T-cell (primary cell): Measurements from ENCODE around the gene TMEM132C. TPM values are rescaled to one million over a fixed set of nuclear protein-coding genes. Genes with fewer than 3 reads are reported as not detected.

ENCODE experiments used
- ATAC-seq, 4 experiments: fragments of 200-7000 bp in 3 of 4; fragments of 150-1000 bp in 1 of 4; cut with Tn5 transposase; replicated peaks in 1 of 4; 1 replicate in 3 of 4; 2 replicates in 1 of 4; pipeline ENCODE4 v1.10.0; 2021; ENCODE audit warnings: moderate library complexity in 3 of 4, mild to moderate bottlenecking in 2 of 4, moderate number of reproducible peaks in 1 of 4
- CTCF ChIA-PET, 2 donors: fragments of 300-600 bp; sonication (Branson Sonifier 250); formaldehyde crosslinking; loops; one replicate each; lab custom pipeline; 2022; ENCODE audit warnings: antibody characterized with exemption in 2 of 2; lab: Charles Lee
- POLR2A ChIA-PET, 2 donors: fragments of 300-600 bp; sonication (Branson Sonifier 250); formaldehyde crosslinking; loops; one replicate each; lab custom pipeline; 2022; ENCODE audit warnings: antibody characterized with exemption in 2 of 2; lab: Charles Lee
- DNase-seq, 35 experiments: peaks; one replicate each; pipeline versions ENCODE4 v3.0.0 to v3.0.0-alpha.2; 2013 to 2023
- H3K27ac ChIP-seq: one replicate; pipeline ENCODE4 v1.5.1; 2013; ENCODE audit warnings: low read length
- H3K27me3 ChIP-seq, 2 experiments: replicated peaks in 1 of 2; 1 replicate in 1 of 2; 2 replicates in 1 of 2; pipeline versions ENCODE4 v1.6.1 to v1.7.0; 2013; ENCODE audit warnings: low read length in 1 of 2, mixed read lengths in 1 of 2; ENCODE audit not compliant: control insufficient read depth in 2 of 2, insufficient read depth in 2 of 2; ENCODE audit errors: extremely low read depth in 1 of 2
- H3K36me3 ChIP-seq, 2 donors: 1 replicate in 1 of 2; 2 replicates in 1 of 2; pipeline versions ENCODE4 v1.6.1 to v1.7.0; 2013; ENCODE audit warnings: low read length in 1 of 2; ENCODE audit not compliant: control insufficient read depth in 2 of 2, insufficient read depth in 1 of 2; ENCODE audit errors: extremely low read depth in 1 of 2
- H3K4me1 ChIP-seq, 2 experiments: 1 replicate in 1 of 2; 2 replicates in 1 of 2; pipeline versions ENCODE4 v1.6.1 to v1.7.0; 2013; ENCODE audit warnings: low read length in 2 of 2, mixed read lengths in 1 of 2; ENCODE audit not compliant: insufficient read depth in 2 of 2, control insufficient read depth in 1 of 2; ENCODE audit errors: extremely low read depth in 1 of 2
- H3K4me3 ChIP-seq, 2 donors: 1 replicate in 1 of 2; 2 replicates in 1 of 2; pipeline versions ENCODE4 v1.5.1 to v1.7.0; 2013; ENCODE audit warnings: mild to moderate bottlenecking in 2 of 2, low read length in 1 of 2, moderate library complexity in 1 of 2; ENCODE audit not compliant: control insufficient read depth in 1 of 2; ENCODE audit errors: extremely low read depth in 1 of 2
- H3K9me3 ChIP-seq: 2 replicates; pipeline ENCODE4 v1.7.0; 2013
- H3K27ac Mint-ChIP-seq, 2 donors: one replicate each; pipeline ENCODE4 v1.8.0; 2020 to 2021; ENCODE audit warnings: mild to moderate bottlenecking in 2 of 2, mixed read lengths in 2 of 2
- H3K27me3 Mint-ChIP-seq, 2 donors: one replicate each; pipeline ENCODE4 v1.8.0; 2021 to 2022; ENCODE audit warnings: mixed read lengths in 2 of 2
- H3K36me3 Mint-ChIP-seq: one replicate; pipeline ENCODE4 v1.8.0; 2021; ENCODE audit warnings: mixed read lengths
- H3K4me1 Mint-ChIP-seq, 3 donors: one replicate each; pipeline ENCODE4 v1.8.0; 2020 to 2022; ENCODE audit warnings: mixed read lengths in 3 of 3, mild to moderate bottlenecking in 1 of 3
- H3K4me3 Mint-ChIP-seq, 3 donors: one replicate each; pipeline ENCODE4 v1.8.0; 2020 to 2022; ENCODE audit warnings: mild to moderate bottlenecking in 3 of 3, mixed read lengths in 3 of 3, moderate library complexity in 3 of 3
- H3K9me3 Mint-ChIP-seq, 3 donors: one replicate each; pipeline ENCODE4 v1.8.0; 2020 to 2022; ENCODE audit warnings: mixed read lengths in 3 of 3
- WGBS: methylation state at CpG from one replicate; pipeline ENCODE4 v1.1.5; 2013; ENCODE audit warnings: missing lambda C conversion rate; ENCODE audit not compliant: insufficient coverage; 5-methylcytosine and 5-hydroxymethylcytosine counted together
- total RNA-seq, 35 experiments: library from RNA in 6 of 35; stranded (reverse) in 6 of 35; fragments of 120-200 nt in 1 of 35; gene quantifications; one replicate each; pipeline versions ENCODE4 v1.2.1 to v1.2.4 and lab custom pipeline; 2013 to 2026

Gene TMEM132C
- under 1 TPM in 1 of 5 donors, not detected in 4; 0.07 TPM for total RNA-seq
- total RNA-seq (2013): 0.15 TPM
- total RNA-seq (lab: John Stamatoyannopoulos, UW): 0 to 0.35 (median 0) reads per million in 29 experiments

DNA sequence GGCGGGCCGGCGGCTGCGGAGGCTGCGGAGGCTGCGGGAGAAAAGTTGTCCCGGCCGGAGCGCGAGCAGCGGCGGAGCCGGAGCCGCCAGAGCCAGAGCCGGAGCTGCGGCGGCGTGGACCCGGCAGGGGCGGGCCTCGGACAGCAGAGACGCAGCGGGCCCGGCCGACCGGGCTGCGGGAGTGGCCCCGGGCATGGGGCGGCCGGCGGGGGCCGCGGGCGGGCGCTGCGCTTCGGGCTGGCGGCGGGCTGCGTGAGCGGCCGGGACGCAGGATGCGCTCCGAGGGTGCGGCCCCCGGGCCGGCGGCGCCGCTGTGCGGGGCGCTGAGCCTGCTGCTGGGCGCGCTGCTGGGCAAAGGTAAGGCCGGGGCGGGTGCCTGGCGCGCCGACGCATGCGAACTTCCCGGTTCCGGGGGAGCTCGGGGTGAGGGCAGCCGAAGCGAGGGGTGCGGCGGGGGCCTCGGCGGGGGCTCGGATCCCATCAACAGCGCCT, at the start of gene TMEM132C:
Gene TMEM132C, plus strand, starts transcription at position 40 of the 492 bp plus-strand sequence. Its CDS starts 233 bp downstream, at position 273.
- Histone ChIP-seq H3K9me3 (no peaks in the 10 kb centered on the region), H3K27me3 (peaks cover 11 to 33% of the 10 kb centered on the region in 2 experiments), H3K4me1 (no peaks in the 10 kb centered on the region), H3K27ac (no peak within 1 kb of the TSS), H3K4me3 (no peak within 1 kb of the TSS), H3K36me3 (no peaks in the 10 kb centered on the region)
- WGBS: 6% methylated on average over 73 of the region's 73 CpGs
- ATAC-seq (no peak), DNase-seq (no peak)
- ChIA-PET CTCF (no interaction called here), POLR2A (no interaction called here)
- H3K36me3 Mint-ChIP-seq: no peaks in the 10 kb centered on the region
- H3K27me3 Mint-ChIP-seq: peaks cover 28 to 50% of the 10 kb centered on the region in 2 donors
- H3K4me1 Mint-ChIP-seq: no peaks in the 10 kb centered on the region
- no peak within 1 kb of the TSS for H3K27ac Mint-ChIP-seq
- no peak within 1 kb of the TSS for H3K4me3 Mint-ChIP-seq
- H3K9me3 Mint-ChIP-seq: peaks cover 3 to 11% (median 11%) of the 10 kb centered on the region in 3 donors

GRCh38 chr12:128224226-128224625, 42.7 kb upstream of the TMEM132C start:
- CTCF ChIA-PET: no interaction called here
- H3K4me1 ChIP-seq: no peaks in the 10 kb centered on the region

DNA sequence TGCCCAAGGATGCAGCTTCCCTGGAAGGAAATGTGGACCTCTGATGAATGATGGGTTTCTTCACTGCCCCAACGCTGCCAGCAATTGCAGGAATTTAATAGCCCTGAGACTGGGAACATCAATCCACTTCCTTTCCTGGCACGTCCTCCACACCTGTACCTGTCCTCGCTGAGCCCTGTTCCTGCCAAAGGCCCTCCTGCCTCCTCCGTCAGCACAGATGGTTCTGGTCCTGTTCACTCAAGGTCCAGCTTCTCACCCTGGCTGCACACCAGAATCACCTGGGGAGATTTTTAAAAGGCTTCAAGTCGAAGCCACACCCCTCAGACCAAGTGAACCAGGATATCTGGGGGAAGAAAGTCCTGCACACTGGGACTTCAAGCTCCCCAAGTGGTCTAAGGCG, 38.4 kb upstream of the TMEM132C start:
- no peak overlapping the region for H3K27ac Mint-ChIP-seq
- H3K4me1 Mint-ChIP-seq: no peaks in the 10 kb centered on the region

More at GRCh38 chr12:128224226-128224625, 42.7 kb upstream of the TMEM132C start:
- no peak for DNase-seq
- Histone ChIP-seq H3K27me3 (no peaks in the 10 kb centered on the region), H3K36me3 (no peaks in the 10 kb centered on the region), H3K27ac (no peak overlapping the region), H3K9me3 (no peaks in the 10 kb centered on the region), H3K4me3 (no peak overlapping the region)
- no peak for ATAC-seq
- H3K4me3 Mint-ChIP-seq: no peak overlapping the region
- POLR2A ChIA-PET: no interaction called here
- peaks cover 4 to 13% (median 7%) of the 10 kb centered on the region in 3 donors for H3K9me3 Mint-ChIP-seq
- no peaks in the 10 kb centered on the region for H3K36me3 Mint-ChIP-seq
- no peaks in the 10 kb centered on the region for H3K4me1 Mint-ChIP-seq
- WGBS: 90% methylated on average over 4 of the region's 7 CpGs
- H3K27me3 Mint-ChIP-seq: no peaks in the 10 kb centered on the region
- no peak overlapping the region for H3K27ac Mint-ChIP-seq

DNA sequence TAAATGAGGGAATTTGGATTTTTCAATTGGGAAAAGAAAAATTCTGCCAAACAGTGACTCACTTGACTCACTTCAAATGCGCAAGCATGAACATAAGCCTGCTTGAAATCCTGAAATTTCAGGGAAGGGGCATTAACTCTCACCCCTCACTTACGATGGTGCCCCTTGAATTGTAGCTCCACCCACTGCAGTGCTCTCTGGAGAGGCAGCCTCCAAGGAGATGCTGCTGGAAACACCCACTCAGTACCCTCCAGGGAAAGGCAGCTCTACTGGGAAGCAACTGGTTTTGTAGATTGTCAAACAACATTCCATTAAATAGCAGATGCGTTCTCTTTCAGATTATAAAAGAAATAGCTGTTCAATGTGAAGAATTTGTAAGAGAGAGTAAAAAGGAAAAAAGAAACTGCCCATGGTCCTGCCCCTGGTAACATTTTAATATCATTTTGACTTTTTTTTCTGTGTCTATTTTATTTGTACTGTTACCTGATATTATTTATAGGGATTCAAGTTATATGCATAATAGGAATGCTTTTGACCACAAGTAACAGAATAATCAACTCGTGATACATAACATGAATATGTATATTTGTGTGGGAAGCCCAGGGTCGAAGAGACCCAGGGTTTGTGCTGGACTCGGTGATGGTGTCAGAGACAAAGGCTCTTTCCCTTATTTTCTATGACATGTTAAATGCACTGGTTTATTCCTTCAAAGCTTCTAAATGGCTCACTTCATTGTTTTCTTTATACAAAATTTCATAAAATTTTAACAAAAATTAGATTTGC, 31.1 kb upstream of the TMEM132C start:
- ATAC-seq: no peak
- no peaks in the 10 kb centered on the region for H3K27me3 Mint-ChIP-seq
- no peaks in the 10 kb centered on the region for H3K4me1 ChIP-seq
- H3K9me3 Mint-ChIP-seq: peaks cover 10 to 33% (median 10%) of the 10 kb centered on the region in 3 donors
- H3K27me3 ChIP-seq: no peaks in the 10 kb centered on the region
- no peak overlapping the region for H3K27ac Mint-ChIP-seq
- no peak overlapping the region for H3K27ac ChIP-seq
- no peaks in the 10 kb centered on the region for H3K4me1 Mint-ChIP-seq
- no peak overlapping the region for H3K4me3 Mint-ChIP-seq
- ChIA-PET POLR2A (no interaction called here), CTCF (no interaction called here)
- H3K36me3 Mint-ChIP-seq: no peaks in the 10 kb centered on the region
- 0% methylated on average over 1 of the region's 6 CpGs for WGBS
- no peak for DNase-seq
- H3K36me3 ChIP-seq: no peaks in the 10 kb centered on the region
- no peaks in the 10 kb centered on the region for H3K9me3 ChIP-seq
- H3K4me3 ChIP-seq: no peak overlapping the region

More for the DNA sequence above, 38.4 kb upstream of the TMEM132C start:
- no peaks in the 10 kb centered on the region for H3K9me3 ChIP-seq
- Mint-ChIP-seq H3K36me3 (no peaks in the 10 kb centered on the region), H3K4me3 (no peak overlapping the region), H3K9me3 (peaks cover 3 to 36% (median 6%) of the 10 kb centered on the region in 3 donors), H3K27me3 (no peaks in the 10 kb centered on the region)
- no peak for DNase-seq
- 44% methylated on average over 3 of the region's 6 CpGs for WGBS
- ATAC-seq: no peak
- H3K36me3 ChIP-seq: no peaks in the 10 kb centered on the region
- CTCF ChIA-PET: no interaction called here
- H3K27ac ChIP-seq: no peak overlapping the region
- POLR2A ChIA-PET: no interaction called here
- no peak overlapping the region for H3K4me3 ChIP-seq
- no peaks in the 10 kb centered on the region for H3K27me3 ChIP-seq
- H3K4me1 ChIP-seq: no peaks in the 10 kb centered on the region

- Mint-ChIP-seq H3K36me3 (no peaks in the 10 kb centered on the region), H3K4me3 (no peak overlapping the region)
These were observed 30.4 kb upstream of the TMEM132C start for GRCh38 chr12:128236525-128236924.

DNA sequence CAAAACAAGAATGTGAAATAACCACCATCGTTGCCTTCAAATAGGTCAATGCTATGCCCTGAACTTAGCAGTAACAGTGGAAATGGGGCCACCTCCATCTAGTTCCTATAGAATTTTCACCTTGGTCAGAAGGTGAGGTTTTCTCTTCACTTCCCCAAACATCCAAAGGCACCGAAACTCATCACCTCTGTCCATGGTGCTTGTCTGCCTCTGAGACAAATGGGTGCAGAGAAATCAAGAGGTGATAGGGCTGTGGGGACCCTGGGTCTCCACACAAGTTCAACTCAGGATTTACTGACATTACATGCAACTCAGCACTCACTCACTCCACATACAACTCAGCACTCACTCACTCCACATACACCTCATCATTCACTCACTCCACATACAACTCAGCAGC, 26.2 kb upstream of the TMEM132C start:
- H3K9me3 ChIP-seq: no peaks in the 10 kb centered on the region
- CTCF ChIA-PET: no interaction called here
- ATAC-seq: no peak
- Mint-ChIP-seq H3K9me3 (peaks cover 7 to 10% (median 9%) of the 10 kb centered on the region in 3 donors), H3K27ac (no peak overlapping the region), H3K4me1 (no peaks in the 10 kb centered on the region), H3K4me3 (no peak overlapping the region), H3K27me3 (no peaks in the 10 kb centered on the region), H3K36me3 (no peaks in the 10 kb centered on the region)
- no peaks in the 10 kb centered on the region for H3K4me1 ChIP-seq
- H3K36me3 ChIP-seq: no peaks in the 10 kb centered on the region
- POLR2A ChIA-PET: no interaction called here
- no peak for DNase-seq
- WGBS: no CpG with 5 or more reads among the region's 2 CpGs
- H3K27me3 ChIP-seq: no peaks in the 10 kb centered on the region
- no peak overlapping the region for H3K4me3 ChIP-seq
- no peak overlapping the region for H3K27ac ChIP-seq

More at GRCh38 chr12:128236525-128236924, 30.4 kb upstream of the TMEM132C start:
- no peaks in the 10 kb centered on the region for H3K27me3 Mint-ChIP-seq
- no peak for ATAC-seq
- Histone ChIP-seq H3K36me3 (no peaks in the 10 kb centered on the region), H3K4me3 (no peak overlapping the region), H3K27me3 (no peaks in the 10 kb centered on the region), H3K27ac (no peak overlapping the region), H3K4me1 (no peaks in the 10 kb centered on the region), H3K9me3 (no peaks in the 10 kb centered on the region)
- POLR2A ChIA-PET: no interaction called here
- H3K9me3 Mint-ChIP-seq: peaks cover 10 to 28% (median 10%) of the 10 kb centered on the region in 3 donors
- no peaks in the 10 kb centered on the region for H3K4me1 Mint-ChIP-seq
- CTCF ChIA-PET: no interaction called here
- no CpG with 5 or more reads among the region's 1 CpG for WGBS
- DNase-seq: no peak
- no peak overlapping the region for H3K27ac Mint-ChIP-seq
